Stimulated activated CD8-positive, alpha-beta memory T cell treated with anti-CD3 and anti-CD28 coated beads, Interleukin-7, amount 100 ng/mL, for 4 hours (primary cell): ENCODE measurements around the gene ST6GALNAC3.
"Not testable (repeated sequence)": the region's sequence is repeated elsewhere in the genome, so short reads cannot be mapped to it uniquely, and the experiment has no call there.

Experiments used
- DNase-seq, 2 donors: peaks; one replicate each; pipeline ENCODE4 v3.0.0-alpha.2; 2020; ENCODE audit warnings: low read depth in 2 of 2

The ST6GALNAC3 gene

DNA sequence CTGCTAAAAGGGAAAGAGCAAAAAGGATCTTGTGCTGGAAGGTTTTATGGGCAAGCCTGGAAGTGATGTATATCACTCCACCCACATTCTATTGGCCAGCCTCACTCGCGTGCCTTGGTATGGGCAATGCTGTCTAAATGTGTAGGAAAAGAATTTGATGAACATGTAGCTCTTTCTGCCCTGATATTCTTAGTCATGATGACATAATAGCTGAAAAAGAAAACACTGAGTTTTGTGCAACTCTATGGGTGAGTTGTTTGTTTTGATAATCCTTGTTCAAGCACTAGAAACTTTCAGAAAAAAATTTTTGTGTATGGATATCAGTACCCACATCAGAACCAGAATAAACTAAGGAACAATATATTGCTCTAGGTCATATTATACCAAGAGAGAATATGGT lies 561.2 kb downstream of the ST6GALNAC3 start:
- no peak for DNase-seq

DNA sequence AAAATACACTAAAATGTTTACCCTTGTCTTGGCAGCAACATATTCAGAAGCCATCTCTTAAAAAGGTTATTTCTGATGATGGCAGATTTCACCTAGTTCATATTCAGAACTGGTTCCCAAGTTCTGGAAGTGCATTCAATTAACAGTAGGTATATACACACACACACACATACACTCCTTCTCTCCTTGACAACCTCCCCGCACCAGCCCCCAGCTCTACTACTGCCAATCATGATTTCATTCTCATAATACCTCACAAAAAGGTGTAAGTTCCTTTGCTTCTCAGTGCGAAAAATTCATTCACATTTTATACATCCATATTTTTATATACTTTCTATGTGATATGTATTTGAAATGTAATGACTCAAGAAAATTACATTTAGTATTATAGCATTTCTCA lies 564.6 kb downstream of the ST6GALNAC3 start:
- no peak for DNase-seq

DNA sequence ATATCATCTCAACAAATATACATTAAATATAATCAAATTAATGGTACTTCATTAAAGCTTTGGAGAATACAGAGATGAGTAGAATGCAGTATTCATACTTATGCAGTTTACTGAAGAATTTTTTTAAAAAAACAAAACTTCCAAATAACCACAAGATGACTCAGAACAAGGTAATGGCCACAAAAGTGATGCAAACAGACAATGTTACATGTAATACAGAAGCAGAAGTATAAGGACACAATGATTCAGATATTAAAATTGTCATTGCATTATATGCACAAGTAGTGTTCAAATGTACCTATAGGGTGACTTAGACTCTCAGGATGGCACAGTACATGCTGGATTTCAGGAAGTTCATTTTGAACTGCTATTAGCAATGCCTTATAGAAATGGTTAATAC lies 565.5 kb downstream of the ST6GALNAC3 start:
- DNase-seq, result no peak

DNA sequence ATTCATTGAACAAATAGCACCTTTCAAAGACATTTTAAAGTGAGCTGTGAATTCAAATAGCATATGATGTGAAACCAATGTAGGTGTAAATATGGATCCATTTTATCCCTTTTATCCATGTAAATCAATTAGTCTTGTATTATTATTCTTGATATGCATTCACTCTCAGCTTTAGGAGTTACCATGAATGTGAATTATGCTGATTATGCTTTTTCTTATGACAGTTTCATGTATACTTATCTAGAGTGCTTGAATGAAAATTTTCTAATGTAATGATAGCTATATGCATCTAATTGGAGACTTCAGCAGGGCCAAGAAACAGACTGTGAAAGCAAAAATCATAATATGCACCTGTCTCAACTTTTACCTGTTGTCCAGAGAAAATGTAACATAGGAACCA lies 566.2 kb downstream of the ST6GALNAC3 start:
- DNase-seq, result no peak

DNA sequence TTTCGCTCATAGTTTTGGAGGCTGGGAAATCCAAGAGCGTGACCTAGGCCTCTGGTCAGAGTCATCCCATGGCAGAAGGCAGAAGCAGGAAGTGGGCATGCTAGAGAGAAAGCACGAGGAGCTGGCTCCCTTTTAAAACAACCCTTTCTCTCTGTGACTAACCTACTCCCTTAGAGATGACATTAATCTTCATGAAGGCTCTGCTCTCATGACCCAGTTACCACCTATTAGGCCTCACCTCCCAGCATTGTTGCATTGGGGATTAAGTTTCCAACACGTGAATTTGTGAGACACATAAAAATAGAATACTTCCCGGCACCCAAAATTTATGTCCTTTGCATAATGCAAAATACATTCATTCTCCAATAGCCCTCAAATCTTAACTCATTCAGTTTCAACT lies 569.6 kb downstream of the ST6GALNAC3 start:
- no peak for DNase-seq

DNA sequence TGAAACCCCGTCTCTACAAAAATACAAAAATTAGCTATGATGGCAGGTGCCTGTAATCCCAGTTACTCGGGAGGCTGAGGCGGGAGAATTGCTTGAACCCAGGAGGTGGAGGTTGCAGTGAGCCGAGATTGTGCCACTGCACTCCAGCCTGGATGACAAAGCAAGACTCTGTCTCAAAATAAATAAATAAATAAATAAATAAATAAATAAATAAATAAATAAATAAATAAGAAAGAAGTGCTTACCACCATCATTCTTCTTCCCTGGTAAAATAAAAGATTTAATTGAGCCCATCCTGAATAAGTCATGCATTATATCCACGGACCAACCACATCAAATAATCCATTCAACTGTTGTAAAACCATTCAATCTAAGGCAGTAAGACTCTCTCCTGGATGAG lies 578.3 kb downstream of the ST6GALNAC3 start:
- DNase-seq, result not testable (repeated sequence)

DNA sequence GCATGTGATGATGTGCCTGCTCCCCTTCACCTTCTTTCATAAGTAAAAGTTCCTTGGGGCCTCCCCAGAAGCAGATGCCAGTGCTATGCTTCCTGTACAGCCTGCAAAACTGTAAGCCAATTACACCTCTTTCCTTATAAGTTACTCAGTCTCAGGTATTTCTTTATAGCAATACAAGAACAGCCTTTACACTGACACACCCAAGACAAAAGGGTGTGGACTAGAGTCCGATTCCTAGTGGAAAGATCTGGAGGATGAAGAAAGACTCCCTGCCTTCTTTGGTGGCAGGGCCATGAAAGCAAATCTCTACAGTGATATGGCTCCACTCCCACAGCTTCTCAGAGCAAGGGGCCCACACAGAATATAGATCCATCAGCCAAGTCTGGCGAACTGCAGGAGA lies 583.1 kb downstream of the ST6GALNAC3 start:
- DNase-seq, result no peak

DNA sequence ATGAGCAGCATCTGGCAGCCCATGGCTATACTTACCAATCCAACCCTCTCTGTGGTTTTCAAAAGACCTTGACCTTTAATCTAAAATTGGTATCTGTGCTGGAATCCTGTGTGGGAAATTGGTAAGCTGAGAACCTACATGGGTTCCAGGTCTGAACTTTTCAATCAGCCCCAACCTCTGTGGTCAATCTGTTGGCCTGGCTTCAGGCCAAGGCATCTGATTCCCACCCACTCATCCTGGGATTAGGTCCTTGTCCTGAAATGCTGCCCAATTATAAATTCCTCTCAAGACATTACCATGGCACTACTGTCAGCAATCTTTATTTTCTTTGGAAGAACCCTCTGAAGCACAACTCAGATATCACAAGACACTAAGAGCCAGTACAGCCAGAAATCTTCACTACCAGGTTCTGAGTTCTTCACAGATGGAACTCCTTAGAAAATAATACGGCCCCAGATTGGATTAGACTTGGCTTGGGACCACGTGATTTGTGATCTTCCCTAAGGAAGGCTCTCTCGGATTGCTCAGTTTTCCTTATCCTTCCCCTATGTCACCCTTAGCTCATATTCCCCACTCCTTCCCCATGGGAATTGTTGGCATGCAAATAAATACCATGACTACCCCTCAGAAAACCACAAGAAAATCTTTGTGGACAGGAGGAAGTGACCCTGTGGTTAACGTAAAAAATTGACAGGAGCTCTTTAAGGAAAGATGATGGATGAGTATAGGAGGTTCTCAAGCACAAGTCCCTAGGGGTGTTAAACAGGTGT lies 584.8 kb downstream of the ST6GALNAC3 start:
- DNase-seq, result no peak

DNA sequence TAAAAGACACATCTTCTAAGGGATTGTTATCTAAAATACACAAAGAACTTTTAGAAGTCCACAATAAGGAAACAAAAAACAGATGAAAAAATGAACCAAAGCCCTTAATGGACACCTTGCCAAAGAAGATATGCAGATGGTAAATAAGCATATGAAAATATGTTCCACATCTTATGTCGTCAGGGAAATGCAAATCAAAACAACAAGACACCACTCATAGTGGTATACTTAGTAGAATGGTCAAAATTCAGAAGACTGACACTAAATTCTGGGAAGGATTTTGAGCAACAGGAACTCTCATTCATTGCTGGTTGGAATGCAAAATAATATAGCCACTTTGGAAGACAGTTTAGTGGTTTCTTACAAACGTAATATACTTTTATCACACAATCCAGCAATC lies 587.0 kb downstream of the ST6GALNAC3 start:
- no peak for DNase-seq

DNA sequence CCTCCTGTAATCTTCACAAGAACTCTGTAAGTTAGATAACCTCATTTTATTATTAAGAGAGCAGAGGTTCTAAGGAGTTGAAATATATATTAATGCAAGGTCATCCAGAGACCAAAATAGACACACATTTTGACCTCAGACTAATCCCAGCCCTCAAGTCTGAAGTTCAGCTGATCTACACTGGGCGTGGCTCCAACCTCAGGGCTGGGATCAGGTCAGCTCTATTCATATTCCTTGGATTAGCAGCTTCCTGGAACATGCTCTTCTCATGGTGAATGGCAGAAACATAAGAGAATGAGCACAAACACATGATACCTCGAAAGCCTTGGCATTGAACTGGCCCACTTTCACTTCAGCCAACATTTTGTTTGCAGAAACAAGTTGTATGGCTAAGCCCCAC lies 592.0 kb downstream of the ST6GALNAC3 start:
- DNase-seq, result no peak

DNA sequence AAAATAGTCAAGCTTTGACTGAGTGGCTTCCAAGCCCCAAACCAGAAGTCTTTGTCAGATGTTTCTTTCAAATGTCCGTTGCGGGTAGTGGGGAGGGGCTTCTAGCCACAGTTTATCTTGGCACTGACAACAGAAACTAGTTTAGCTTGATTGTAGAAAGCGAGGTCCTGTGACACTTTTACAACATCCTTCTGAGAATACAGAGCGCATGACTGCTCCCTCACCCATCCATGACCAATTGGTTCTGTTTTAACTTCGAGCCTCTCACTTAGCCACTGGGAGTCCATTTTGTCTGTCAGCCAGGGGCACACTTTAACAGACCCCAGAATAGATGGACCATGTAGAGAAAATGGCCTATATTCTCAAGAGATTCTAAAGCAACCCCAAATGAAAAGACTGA lies 593.5 kb downstream of the ST6GALNAC3 start:
- DNase-seq, result no peak

DNA sequence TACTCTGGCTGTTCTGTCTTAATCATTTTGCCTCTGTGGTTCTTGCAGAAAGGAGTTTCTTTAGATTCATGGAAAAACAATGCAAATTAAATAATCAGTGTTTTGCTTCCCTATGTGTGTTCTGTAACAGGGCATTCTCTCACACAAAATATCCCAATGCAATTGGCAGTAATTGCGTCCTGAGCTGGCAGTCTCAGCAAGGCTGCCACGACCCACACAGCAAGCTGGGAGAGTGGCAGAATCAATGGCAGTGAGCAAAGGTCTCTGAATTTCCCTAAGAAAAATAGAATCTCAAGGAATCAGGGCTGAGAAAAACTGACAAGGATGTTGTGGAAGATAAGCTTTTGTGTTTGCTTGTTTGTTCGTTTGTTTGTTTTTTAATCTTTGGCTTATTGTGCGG lies 594.6 kb downstream of the ST6GALNAC3 start:
- DNase-seq, result no peak

DNA sequence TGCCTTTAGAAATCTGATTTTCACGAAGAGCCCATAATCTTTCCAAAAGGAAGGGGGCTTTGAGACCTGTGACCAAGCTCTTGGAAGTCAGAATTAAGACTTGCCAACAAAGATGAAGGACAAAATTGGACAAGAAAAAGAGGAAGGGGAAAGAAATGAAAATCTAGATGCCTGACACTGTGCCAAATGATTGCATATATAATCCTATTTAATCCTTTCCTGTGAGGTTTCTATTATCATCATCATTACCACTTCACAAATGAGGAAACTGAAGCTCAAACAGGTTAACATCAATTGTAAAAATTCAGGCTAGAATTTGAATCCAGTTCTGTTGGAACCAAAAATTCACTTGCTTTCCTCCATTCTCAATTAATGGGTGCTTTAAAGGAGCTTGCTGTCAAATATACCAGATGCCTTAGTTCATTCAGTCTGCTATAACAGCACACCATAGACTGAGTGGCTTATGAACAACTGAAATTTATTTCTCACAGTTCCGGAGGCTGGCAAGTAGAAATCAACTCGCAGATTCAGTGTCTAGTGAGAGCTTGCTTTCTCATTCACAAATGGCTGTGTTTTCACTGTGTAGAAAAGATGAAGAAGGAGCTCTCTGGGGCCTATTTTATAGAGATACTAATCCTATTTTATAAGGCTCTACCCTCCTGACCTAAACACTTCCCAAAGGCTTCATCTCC lies 595.2 kb downstream of the ST6GALNAC3 start:
- DNase-seq, result no peak

DNA sequence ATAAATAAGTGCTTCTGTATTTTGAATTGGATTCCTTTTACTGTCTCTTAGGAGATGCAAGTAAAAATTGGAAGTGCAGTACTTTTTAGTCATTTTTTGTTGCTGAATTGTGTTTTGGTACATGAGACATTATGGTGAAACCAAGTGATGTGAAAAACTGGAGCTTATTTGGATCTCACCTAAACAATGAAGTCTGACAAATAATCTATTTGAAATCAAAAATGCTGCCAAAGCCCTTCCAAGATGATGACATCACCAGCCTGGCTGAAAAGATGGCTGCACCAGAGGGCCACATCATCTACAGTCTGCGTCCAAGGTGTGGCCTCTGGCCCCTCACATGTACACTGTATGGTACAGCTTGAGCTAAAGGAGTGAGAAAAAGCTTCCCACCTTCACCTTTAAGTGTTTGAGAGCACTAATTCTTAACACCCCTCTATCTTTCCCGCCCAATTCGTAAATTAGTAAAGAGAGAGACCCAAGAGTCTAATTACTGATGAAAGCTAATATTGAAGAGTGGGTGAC lies 600.2 kb downstream of the ST6GALNAC3 start:
- DNase-seq, result no peak

DNA sequence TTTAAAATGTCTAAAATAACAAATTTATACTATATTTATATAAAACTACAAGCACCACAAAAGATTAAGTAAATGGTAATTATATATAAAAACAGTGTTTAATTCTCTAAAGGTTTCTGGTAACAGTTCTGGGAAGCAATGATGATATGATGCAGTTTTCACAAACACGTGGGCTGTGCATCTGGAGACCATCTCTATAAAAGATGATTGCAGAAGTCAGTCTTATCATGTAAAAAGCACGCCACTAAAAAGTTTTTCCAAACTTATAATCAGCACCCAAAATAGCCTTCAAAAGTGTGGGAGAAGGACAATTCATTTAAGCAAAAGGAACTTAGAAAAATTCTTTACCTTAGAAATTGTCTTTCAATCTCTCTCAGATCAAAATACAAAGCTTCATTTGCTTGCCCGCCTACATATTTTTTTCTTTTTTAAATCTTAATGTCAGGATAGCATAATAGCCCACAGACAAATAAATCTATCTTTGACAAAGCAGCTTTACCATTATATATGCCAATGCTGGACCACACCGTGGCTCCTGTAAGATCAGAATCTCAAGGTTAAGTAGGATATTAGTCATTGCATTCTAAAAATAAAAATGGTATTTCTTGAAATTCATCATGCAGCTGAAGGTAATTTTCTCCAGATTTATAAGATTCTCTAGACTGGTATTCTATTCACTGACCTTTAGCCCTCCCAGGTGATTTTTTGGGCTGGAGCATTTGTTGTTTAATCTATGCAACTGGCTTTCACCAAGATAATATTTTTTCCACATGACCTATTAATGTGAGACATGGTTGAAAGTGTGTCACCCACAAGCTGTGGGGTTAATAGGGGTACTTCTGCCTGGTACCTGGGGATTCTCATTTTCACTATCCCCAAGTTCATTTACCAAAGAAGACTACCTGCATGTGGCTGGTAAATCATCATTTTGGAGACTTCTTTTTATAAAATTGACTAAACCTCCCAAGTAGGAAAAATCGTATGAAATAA lies 603.2 kb downstream of the ST6GALNAC3 start:
- no peak for DNase-seq

DNA sequence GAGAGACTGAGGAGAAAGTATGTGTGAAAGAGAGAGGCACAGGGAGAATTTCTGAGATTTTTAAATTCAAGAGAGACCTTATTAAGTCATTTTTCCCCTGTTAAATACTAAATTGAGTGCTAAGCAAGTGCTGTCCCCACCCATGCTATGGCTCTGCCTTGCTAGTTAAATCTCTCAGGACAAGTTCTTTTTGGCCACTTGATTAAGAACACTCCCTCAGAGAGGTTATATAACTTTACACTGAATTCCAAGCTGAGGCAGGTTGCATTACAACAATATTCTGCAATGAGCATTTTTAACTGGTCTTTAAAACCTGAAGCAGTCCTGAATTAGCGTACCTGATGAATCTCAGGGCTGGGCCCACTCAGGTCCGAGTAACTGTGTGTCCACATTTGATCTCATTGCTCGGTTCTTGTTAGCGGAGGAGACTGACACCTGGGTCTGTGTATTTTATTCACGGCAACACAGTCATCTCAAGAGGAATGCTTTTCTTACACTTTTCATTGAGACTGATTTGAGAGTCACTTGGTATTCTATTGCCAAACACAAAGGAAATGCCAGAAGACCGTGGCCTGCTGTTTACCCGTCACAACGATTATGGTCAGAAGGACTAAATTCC lies 605.1 kb downstream of the ST6GALNAC3 start:
- DNase-seq, result no peak

DNA sequence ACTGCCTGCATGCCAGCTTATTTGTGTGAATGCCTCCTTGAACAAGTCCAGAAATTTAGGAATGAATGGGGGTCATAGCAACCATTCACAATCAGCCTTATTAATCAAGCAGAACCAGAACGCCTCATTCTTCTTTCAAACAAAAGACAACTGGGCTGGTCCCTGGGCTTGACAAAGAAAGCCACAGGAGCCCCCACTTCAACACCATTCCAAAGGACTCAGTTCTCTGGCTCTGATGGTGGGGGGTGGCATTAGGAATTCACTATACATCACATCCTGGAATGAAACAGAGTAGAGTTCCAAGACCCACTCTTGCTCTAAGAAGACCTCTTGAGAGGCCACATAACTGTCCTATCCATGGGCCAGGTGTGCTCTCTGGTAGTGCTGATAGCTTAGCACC lies 606.1 kb downstream of the ST6GALNAC3 start:
- no peak for DNase-seq

DNA sequence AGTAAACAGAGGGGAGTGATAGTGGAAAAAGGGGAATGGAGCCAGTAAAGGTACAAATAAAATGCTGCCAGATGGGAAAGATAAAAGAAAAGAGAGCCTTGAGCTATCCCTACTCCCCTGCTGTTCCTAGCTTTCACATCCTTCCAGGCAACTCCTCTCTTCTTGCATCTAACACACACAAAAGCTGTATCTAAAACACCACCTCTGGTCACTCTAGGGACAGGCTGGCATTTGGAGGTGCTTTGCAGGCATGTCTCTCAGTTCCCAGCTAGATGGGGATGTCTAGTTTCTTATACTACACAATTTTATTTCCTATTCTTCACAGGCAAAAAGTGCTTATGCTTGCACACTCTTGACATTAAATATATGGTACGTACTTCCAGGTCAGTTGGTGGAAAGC lies 607.6 kb downstream of the ST6GALNAC3 start:
- DNase-seq, result no peak
